GM11168 (cell line): ENCODE results near the gene NOL12.

Experiments
- in situ Hi-C: fragments of 300-500 bp; cut with MboI; formaldehyde crosslinking; loops from one replicate; pipeline ENCODE4 v1.12.0; 2022; ENCODE audit warnings: low sequenced_read_pairs; ENCODE audit not compliant: unreplicated experiment

NOL12 gene

DNA sequence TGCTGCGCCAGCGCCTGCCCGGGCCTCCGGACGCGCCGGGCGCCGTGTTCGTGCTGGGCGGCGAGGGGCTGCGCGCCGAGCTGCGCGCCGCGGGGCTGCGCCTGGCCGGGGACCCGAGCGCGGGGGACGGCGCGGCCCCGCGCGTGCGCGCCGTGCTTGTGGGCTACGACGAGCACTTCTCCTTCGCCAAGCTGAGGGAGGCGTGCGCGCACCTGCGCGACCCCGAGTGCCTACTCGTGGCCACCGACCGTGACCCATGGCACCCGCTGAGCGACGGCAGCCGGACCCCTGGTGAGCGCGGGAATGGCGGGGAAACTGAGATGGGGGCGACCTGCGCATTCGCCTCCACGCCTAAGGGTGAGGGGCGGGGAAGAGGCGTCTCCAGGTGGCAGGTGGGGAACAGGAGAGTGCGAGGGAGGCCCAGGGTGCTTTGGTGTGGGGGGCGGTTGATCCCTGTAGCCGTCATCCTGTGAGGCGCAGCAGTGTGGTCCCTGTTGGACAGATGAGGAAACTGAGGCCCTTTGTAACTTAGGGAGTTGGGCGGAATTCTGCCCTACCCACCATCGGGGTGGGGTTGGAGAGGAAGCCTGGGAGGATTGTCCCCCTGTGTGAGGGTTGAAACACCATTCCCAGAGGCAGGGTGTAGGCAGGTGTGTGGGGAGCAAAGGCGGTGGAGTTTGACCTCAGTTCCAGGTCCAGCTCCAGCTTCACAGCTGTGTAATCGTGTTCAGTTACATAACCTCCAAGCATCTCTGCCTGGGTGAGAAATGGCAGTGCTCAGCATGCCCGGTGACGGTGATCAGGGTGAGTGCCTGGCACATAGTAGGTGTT is 26.9 kb upstream of the NOL12 start:
- in situ Hi-C loops: no loop called here

DNA sequence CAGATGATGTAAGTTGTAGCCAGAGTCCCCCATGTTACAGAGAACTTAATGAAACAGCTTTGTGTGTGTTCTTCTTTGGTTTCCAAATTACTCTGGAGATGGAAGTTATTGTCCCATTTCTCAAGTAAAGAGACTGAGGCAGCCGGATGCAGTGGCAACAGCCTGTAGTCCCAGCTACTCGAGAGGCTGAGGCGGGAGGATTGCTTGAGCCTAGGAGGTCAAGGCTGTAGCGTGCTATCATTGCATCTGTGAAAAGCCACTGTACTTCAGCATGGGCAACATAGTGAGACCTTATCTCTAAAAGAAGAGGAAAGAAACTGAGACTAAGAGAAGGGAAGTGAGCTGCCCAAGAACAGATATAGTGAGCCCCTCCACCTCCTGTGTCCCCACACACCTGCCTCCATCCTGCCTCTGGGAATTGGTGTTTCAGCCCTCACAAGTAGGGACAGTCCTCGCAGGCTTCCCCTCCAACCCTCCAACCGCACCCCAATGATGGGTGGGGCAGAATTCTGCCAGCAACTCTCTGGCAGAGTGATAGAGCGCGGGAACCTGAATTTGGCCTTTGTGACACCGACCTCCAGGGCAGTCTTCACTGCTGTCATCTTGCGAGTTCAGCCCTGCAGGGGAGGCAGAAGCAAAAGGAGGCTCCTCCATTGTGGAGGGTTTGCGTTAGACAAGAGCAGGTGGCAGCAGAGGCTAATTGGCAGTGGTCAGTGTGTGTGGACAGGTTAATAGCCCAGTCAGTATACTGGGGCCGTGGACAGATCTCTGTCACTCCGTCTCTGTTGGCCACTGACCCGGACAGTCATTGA is 26.0 kb upstream of the NOL12 start:
- in situ Hi-C loops: no loop called here

DNA sequence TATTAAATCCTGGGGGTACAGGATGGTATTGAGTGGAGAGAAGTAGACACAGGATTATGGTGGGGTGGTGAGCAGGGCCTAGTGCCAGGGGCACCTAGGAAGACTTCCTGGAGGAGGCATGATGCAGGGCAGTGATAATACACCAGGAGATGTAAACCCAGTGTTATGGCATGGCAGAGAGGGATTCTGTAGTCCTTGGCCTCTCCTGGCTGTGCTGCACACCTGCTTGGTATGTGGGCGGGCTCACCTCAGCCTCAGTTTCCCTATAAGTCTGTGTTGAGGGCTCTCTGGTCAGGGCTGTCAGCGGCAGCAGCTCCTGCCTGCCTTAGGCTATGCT is 25.5 kb upstream of the NOL12 start:
- in situ Hi-C loops: no loop called here

DNA sequence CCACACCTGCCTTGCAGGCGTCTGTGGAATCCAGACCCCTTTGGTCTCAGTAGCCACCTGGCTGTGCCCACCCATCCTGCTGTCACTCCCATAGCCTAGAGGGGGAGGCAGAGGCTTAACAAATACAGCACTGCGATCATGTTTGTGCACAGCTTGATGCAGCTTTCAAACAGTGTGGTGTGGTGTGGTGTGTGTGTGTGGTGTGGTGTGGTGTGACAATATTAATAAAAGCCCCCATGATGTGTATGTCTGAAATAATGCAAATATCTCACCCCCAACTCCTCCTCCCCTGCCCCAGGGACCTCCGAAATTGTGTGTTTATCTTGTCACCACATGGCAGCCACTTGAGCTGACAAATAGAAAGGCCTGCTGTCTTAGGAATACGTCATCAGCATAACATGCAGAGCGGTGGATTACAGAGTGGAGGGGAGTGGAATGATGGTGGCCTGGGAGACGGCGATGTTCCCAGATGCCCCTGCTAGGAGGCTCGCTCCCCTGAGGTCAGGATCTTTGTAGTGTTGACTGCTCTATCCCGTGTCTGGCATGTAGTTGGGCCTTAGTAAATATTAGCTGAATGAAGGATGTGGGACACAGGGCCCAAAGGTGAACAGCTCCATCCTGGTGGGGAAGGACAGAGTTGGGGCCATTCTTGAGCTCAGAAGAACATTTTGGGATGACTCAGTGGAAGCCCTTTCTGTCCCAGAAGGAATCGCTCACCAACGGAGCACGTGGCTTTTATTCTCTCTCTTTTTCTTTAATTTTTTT is 24.8 kb upstream of the NOL12 start:
- in situ Hi-C loops: no loop called here

DNA sequence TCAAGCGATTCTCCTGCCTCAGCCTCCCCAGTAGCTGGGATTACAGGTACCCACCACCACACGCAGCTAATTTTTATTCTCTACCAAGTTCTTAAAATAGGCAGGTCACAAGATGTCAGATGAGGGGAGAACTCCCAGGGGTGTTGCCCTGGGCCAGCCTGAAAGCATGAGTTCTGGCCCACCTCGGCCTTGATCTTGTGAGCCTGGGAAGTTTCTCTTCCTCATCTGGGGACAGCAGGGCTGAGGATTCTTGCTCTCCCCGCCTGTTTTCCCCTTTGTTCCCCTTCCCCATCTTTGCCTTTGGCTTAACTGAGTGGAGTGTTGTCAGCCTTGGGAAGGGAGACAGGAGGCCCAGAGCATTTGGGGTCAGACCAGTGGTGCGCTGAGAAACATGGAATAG is 24.1 kb upstream of the NOL12 start:
- in situ Hi-C loops: no loop called here

DNA sequence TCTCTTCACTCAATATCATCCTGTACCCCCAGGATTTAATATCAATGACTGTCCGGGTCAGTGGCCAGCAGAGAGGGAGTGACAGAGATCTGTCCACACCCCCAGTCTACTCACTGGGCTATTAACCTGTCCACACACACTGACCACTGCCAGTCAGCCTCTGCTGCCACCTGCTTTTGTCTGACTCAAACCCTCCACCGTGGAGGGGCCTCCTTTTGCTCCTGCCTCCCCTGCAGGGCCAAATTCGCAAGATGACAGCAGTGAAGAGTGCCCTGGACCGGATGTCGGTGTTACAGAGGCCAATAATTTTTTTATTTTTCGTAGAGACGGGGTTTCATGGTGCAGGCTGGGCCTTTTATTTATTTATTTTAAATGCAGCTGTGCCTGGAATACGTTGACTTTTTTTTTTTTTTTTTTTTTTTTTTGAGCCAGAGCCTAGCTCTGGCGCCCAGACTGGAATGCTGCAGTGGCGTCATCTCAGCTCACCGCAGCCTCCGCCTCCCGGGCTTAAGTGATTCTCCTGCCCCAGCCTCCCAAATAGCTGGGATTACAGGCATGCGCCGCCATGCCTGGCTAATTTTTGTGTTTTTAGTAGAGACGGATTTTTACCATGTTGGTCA is 22.5 kb upstream of the NOL12 start:
- in situ Hi-C loops: no loop called here

DNA sequence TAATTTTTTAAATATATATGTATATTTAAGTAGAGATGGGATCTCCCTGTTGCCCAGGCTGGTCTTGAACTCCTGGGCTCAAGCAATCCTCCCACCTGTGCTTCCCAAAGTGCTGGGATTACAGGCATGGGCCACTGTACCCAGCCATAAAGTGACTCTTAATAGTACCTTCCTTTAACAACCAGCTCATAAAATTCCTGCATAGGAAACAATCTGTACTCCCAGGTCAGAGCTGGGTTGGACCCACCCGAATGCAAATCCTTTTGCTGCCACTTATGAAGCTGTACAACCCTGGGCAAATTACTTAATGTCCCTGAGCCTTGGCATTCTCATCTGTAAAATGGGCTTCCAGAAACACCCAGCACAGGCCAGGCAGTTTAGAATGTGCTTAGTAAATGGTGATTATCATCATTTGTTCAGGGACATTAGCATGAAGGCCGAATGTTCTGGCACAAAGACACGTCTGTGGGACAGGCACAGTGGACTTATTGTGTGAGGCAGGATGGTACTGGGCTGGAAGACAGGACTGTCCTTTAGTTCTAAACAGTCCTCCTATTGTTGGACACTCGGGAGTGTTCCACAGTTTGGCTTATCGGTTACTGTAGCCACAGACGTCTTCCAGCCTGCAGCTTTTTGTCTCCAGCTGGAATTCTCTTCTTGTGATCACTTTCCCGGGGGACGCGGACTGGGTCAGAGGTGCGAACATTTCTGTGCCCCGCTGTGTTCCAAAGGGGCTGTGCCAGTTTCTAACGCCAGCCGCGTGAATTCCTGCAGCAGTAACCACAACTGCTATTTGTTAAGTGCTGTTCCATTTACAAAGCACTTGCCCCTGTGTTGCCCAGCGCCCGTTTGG is 21.7 kb upstream of the NOL12 start:
- in situ Hi-C loops: no loop called here

DNA sequence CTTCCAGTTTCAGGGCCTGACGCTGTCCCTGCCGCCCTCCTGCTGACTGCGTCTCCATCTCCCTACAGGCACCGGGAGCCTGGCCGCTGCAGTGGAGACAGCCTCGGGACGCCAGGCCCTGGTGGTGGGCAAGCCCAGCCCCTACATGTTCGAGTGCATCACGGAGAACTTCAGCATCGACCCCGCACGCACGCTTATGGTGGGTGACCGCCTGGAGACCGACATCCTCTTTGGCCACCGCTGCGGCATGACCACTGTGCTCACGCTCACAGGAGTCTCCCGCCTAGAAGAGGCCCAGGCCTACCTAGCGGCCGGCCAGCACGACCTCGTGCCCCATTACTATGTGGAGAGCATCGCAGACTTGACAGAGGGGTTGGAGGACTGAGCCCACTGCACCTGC is 20.7 kb upstream of the NOL12 start:
- in situ Hi-C loops: no loop called here

DNA sequence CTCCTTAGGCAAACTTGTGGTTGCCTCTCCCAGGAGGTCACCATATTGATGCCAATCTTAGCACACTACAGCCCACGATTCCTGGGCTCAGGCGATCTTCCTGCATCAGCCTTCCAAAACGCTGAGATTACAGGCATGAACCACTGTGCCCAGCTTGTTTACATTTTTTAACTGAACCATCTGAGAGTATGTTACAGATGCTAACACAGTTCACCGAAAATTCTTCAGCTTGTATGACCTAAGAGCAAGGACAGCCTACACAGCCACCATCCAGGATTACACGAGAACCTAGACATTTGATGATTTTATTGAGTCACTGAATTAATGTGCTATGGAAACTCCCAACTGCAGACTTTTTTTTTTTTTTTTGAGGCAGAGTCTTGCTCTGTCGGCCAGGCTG is 16.6 kb upstream of the NOL12 start:
- in situ Hi-C loops: no loop called here

DNA sequence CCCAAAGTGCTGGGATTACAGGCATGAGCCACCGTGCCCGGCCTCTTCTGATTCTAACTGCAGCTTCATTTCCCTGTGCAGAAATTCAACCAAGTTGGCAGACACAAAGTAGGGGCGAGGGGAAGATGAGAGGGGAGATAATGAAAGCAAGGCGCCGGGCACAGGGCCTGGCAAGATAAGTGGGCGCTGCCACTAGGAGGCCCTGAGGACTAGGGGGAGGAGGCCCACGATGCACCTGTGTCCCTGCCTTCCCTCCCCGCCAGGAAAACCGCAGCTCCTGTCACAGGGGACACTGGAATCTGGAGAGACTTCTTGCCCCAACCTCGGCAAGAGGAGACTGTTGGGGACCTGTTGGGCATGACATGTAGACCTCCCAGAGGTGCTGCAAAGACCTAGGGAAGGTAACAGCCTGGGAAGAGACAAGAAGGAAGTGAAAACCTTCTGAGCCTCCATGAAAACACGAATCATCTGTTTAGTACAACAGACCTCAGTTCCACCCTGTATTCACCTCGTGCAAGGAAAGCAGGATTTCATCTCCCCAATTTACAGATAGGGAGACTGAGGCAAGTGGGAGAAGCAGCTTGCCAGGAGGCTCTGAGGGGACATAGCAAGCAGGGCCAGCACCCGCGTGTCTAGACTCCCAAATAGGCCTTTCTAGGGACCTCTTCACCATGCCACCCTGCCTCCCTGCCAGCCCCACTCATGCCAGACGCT is 13.8 kb upstream of the NOL12 start:
- in situ Hi-C loops: no loop called here

DNA sequence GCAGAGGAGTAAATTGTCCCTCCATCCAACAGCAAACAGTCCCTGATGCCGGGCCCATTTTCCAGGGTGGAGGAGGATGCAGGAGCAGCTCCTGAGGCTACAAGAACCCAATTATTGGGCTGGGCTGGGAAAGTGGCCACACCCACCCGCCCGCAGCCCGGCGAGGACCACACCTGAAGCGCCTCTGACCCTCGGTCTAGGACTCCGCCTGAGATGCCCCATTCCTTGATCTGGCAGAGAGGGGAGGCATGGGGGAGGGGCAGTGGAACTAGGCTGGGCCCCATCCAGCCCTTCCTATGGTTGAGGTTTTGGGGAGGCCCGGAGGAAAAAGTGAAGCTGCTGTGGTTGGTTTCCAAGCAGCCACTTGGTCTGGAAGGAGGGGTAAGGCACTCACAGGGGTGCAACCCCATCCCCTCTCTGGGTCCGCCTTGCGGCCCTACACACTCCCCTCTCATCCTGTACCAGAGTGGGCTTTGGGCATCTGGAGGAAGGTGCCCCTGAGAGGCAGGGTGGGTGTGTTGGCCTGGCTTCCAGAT is 13.2 kb upstream of the NOL12 start:
- in situ Hi-C loops: no loop called here

DNA sequence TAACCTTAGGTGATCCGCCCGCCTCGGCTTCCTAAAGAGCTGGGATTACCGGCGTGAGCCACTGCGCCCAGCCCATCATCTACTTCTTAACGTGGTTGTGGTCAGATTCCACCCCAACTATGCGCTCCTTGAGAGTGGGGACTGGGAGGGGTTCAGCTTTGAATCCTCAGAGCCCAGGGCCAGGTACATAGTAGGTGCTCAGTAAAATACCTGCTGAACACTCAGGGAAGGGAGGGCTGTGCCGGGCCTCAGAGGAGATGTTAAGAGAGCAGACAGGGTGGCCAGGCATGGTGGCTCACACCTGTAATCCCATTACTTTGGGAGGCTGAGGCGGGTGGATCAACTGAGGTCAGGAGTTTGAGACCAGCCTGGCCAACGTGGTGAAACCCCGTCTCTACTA is 11.9 kb upstream of the NOL12 start:
- in situ Hi-C loops: no loop called here

DNA sequence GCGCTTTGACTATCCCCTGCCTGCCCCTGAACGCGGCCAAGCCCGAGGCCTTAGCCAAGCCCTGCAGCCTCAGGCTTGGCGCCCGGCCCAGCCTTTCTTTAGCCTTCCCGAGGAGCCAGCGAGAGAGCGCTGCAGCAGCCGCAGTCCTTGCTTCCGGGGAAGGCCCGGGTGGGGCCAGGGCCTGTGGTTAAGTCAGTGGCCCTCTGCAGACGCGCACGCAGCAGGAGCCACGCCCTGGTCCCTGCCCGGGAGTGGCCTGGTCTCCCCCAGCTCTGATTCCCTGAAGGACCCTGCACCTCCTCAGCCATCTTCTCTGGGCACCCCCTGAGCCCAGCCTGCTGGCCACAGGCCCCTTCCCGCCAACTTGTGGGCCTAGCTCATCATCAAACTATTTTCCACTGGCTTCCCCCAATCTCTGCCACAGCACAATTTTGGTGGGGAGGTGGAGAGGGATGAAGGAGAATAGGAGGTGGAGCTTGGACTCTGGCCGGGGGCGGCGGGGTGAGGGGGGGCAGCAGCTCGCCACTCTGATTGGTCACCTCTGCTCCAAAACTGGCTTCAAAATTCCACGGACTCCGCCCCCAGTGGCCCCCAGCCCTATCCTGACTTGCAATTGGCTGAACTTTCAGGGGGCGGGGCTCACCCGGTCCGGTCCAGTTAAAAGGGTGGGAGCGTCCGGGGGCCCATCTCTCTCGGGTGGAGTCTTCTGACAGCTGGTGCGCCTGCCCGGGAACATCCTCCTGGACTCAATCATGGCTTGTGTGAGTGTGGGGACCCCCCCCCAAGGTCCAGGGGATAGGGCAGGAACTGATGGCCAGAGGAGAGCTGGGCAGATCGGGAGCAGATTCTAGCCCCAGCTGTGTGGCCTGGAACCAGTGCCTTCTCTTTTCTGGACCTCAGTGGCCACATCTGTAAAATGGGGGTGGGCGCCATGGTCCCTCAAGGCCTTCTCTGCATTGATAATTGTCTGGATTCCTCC is 10.9 kb upstream of the NOL12 start, which contains the start of gene LGALS1:
TSS of gene LGALS1 (plus strand) at position 686 of the 979 bp plus-strand sequence. CDS start at position 753, 67 bp downstream.
- in situ Hi-C loops: no loop called here

DNA sequence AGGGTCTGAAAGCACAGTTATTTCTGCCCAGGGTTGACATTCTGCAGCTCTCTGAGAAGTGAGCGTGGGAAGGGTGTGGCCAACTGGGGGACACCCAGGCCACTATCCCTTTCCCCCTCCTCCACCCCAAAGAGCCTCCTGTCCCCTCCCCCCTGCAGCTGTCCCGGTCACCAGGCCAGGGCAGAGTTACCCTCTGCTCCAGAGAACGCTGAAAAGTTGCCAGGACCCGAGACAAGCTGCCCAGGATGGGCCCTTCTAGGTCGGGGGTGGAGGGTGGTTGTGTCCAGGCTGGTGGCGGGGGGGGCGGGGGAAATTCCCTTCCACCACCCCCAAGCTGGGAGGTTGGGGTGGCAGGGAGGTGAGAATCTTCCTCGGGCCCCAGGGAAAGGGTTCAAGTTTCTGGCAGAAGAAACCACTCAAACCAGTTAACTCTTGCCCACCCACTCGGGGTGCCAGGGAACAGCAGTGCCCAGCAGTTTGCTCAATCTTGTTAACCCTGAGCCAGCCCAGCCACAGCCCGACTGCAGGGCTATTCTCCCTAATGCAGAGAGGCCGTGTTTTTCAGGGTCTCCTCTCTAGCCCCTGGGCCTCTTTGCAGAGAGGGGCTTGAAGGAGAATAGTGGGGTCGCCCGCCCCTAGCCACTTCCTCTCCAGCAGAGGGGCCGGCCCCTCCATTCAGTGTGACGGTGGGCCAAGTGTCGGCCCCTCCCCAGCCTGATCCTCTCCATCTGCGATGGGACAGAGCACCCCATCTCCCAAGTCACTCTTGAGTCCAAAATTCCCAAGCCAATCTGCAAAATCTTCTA is 10.0 kb upstream of the NOL12 start:
- in situ Hi-C loops: no loop called here

DNA sequence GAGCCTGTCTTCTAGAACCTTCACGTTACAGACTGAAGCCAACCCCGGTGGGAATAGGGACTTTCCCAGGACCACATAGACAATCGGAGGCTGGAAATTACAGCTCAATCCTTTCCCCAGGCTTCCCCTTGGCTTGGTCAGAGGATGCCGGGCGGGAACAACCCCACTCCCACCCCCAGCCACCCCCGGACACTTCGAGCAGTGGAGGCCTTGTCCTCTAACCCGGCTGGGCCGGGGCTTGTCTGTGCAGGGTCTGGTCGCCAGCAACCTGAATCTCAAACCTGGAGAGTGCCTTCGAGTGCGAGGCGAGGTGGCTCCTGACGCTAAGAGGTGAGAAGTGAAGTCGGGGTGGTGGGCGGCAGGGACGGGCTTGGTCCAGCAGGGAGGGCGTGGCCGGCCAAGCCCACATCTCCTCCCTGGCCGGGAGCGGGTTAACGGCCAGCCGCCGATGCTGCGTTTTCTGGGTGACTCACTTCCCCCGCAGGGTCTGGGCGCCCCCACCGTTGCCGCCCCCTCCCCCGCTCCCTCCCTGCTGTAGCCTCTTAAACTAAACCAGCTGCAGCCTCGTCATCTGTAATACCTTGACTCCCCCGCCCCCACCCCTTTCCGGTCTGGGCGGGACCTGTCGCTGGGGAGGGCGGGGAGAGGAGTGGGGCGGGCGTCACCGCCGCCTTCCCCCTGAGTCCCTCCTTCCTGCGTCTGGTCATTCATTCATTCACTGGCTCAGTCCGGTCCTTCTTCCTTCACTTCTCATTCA is 9.2 kb upstream of the NOL12 start:
- in situ Hi-C loops: no loop called here

DNA sequence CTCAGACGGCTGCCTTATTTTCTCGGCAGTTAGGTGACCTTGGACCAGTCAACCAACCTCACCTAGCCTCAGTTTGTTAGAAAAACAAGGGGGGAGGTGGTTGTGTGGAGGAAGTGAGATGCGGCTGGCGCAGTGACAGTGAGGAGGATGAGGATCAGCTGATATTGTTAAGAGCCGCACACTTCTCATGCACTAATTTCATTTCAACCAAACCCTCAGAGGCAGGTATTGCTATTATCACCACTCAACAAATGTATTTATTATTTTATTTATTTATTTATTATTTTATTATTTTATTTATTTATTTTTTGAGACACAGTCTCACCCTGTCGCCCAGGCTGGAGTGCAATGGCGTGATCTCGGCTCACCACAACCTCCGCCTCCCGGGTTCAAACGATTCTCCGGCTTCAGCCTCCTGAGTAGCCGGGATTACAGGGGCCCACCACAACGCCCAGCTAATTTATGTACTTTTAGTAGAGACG is 8.6 kb upstream of the NOL12 start:
- in situ Hi-C loops: no loop called here
